Cardiac muscle cell (in vitro differentiated cells and primary cell): Measurements from ENCODE around the gene RLN3. TPM values are rescaled to one million over a fixed set of nuclear protein-coding genes. Genes with fewer than 3 reads are reported as not detected.

Experiments used
- DNase-seq, 2 donors: peaks; one replicate each; pipeline versions ENCODE4 v3.0.0 to v3.0.0-alpha.2; 2010 to 2017; ENCODE audit warnings: low read depth in 1 of 2, low spot score in 1 of 2
- H3K27ac ChIP-seq: fragments of 200-600 bp; sonication (generic); 2 replicates; pipeline ENCODE4 v1.5.1; 2016
- H3K27me3 ChIP-seq: fragments of 200-600 bp; sonication (generic); 2 replicates; pipeline ENCODE4 v1.6.0; 2016; ENCODE audit warnings: control low read depth
- H3K36me3 ChIP-seq: fragments of 200-600 bp; sonication (generic); 2 replicates; pipeline ENCODE4 v1.5.1; 2016; ENCODE audit warnings: control low read depth
- H3K4me1 ChIP-seq: fragments of 200-600 bp; sonication (generic); 2 replicates; pipeline ENCODE4 v1.8.1; 2017; ENCODE audit warnings: low read depth, mild to moderate bottlenecking, mixed run types
- H3K4me3 ChIP-seq: fragments of 200-600 bp; sonication (generic); 2 replicates; pipeline ENCODE4 v1.5.1; 2016; ENCODE audit warnings: mild to moderate bottlenecking
- H3K9me3 ChIP-seq: fragments of 200-600 bp; sonication (generic); 2 replicates; pipeline ENCODE4 v1.5.1; 2017; ENCODE audit warnings: low read depth, mild to moderate bottlenecking, control low read depth
- CTCF ChIP-seq: IDR thresholded peaks from 2 replicates; pipeline ENCODE4 v1.5.1; 2012; ENCODE audit warnings: low read depth, mild to moderate bottlenecking, low read length
- polyA plus RNA-seq: library from polyadenylated mRNA; unstranded; fragments of >200 nt; fragmentation: Nextera tagmentation; extraction: Ambion mirVana; gene quantifications from 2 replicates; pipeline ENCODE4 v1.2.1, GENCODE V29; 2016
- total RNA-seq: library from RNA; depleted of rRNA; stranded (reverse); fragments of >200 nt; gene quantifications from 2 replicates; pipeline ENCODE4 v1.2.3, GENCODE V29; 2016

The RLN3 gene
- total and polyA plus RNA-seq, 2 experiments from 2014 or later: not detected

DNA sequence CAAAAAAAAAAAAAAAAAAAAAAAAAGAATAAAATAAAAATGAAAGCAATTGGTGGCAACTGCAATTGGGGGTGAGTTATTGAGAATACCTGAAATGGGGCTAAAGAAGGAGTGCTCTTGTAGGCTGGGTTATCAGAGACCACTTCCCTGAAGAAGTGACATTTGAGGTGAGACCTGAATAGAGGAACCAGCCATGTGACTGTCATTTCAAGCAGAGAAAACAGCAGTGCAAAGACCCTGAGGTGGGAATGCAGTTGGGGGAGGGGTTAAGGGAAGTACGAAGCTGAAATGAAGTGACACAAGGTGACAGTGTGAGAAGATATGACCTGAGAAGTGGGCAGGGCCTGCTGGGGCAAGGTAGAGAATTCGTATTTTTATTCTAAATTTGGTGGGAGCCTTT is 38.2 kb downstream of the RLN3 start:
- no peaks in the 10 kb centered on the region for H3K4me1 ChIP-seq
- H3K9me3 ChIP-seq: no peaks in the 10 kb centered on the region
- TF ChIP-seq CTCF: no peak
- DNase-seq: no peak
- no peak overlapping the region for H3K4me3 ChIP-seq
- H3K27ac ChIP-seq: no peak overlapping the region
- H3K27me3 ChIP-seq: no peaks in the 10 kb centered on the region
- H3K36me3 ChIP-seq: no peaks in the 10 kb centered on the region

DNA sequence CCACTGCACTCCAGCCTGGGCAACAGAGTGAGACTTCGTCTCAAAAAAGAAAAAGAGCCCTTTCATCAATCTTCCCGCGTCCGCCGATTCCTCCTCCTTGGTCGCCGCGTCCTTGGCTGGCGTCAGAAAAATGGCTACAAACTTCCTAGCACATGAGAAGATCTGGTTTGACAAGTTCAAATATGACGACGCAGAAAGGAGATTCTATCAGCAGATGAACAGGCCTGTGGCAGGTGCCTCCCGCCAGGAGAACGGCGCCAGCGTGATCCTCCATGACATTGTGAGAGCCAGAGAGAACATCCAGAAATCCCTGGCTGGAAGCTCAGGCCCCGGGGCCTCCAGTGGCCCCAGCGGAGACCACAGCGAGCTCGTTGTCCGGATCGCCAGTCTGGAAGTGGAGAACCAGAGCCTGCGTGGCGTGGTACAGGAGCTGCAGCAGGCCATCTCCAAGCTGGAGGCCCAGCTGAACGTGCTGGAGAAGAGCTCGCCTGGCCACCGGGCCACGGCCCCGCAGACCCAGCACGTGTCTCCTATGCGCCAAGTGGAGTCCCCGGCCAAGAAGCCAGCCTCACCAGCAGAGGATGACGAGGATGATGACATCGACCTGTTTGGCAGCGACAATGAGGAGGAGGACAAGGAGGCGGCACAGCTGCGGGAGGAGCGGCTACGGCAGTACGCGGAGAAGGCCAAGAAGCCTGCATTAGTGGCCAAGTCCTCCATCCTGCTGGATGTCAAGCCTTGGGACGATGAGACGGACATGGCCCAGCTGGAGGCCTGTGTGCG is 42.5 kb downstream of the RLN3 start:
- DNase-seq: no peak
- Histone ChIP-seq H3K4me1 (peaks cover 15% of the 10 kb centered on the region), H3K27ac (no peak overlapping the region), H3K4me3 (no peak overlapping the region), H3K27me3 (peaks cover 13% of the 10 kb centered on the region), H3K9me3 (no peaks in the 10 kb centered on the region), H3K36me3 (no peaks in the 10 kb centered on the region)
- TF ChIP-seq CTCF: no peak

- Histone ChIP-seq H3K4me1 (peaks cover 15% of the 10 kb centered on the region), H3K9me3 (no peaks in the 10 kb centered on the region), H3K27me3 (peaks cover 14% of the 10 kb centered on the region), H3K4me3 (peak within 1 kb of the TSS; percentile 89), H3K27ac (peak within 1 kb of the TSS; percentile 40), H3K36me3 (no peaks in the 10 kb centered on the region)
- peak; percentile 1 for TF ChIP-seq CTCF
- peak in 1 of 2 donors; percentile 59 for DNase-seq
Observed at GRCh38 chr19:14072535-14073260, 44.8 kb downstream of the RLN3 start, which contains the start of gene MISP3. TSS of gene MISP3 (plus strand) at chr19:14072786. CDS start at chr19:14073310, 524 bp downstream.

DNA sequence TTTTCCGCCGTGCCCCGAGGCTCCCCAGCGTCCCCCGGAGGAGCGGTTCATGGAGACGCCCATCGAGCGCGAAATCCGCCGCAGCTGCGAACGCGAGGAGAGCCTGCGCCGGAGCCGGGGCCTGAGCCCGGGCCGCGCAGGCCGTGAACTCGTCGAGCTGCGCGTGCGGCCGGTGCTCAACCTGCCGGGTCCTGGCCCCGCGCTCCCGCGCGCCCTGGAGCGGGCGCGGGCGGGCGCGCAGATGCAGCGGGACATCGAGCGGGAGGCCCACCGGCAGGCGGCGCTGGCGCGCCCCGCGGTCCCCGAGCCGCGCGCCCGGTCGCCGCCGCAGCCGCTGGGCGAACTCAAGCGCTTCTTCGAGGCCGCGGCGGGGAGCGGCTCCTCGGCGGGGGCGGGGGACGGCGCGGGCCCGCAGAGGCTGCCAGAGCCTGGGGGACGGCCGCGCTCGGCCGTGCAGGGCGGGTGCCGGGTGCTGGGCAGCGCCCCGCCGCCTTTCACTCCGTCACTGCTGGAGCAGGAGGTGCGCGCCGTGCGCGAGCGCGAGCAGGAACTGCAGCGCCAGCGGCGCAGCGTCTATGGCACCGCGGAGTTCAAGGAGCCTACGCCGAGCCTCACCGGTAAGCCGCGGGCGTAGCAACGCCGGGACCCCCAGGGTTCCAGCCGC is 45.4 kb downstream of the RLN3 start:
- Histone ChIP-seq H3K4me3 (peak overlapping the region; percentile 89), H3K27ac (no peak overlapping the region), H3K27me3 (peaks cover 14% of the 10 kb centered on the region), H3K36me3 (no peaks in the 10 kb centered on the region), H3K4me1 (peaks cover 15% of the 10 kb centered on the region), H3K9me3 (no peaks in the 10 kb centered on the region)
- TF ChIP-seq CTCF: peak; percentile 7
- DNase-seq: peak; percentile 81 to 86

GRCh38 chr19:14073925-14074838 is 46.2 kb downstream of the RLN3 start:
- H3K9me3 ChIP-seq: no peaks in the 10 kb centered on the region
- peaks cover 14% of the 10 kb centered on the region for H3K27me3 ChIP-seq
- H3K4me3 ChIP-seq: peak overlapping the region; percentile 89
- no peak for TF ChIP-seq CTCF
- DNase-seq: peak in 1 of 2 donors; percentile 15
- no peak overlapping the region for H3K27ac ChIP-seq
- no peaks in the 10 kb centered on the region for H3K36me3 ChIP-seq
- peaks cover 15% of the 10 kb centered on the region for H3K4me1 ChIP-seq
